CD4-positive, alpha-beta T cell treated with Interleukin-12 subunit alpha and Interleukin-12 subunit beta, for 1 hour (primary cell): ENCODE results near the gene DPH6.

ENCODE experiments used
- DNase-seq: peaks from one replicate; pipeline ENCODE4 v3.0.0-alpha.2; 2020

The DPH6 gene

DNA sequence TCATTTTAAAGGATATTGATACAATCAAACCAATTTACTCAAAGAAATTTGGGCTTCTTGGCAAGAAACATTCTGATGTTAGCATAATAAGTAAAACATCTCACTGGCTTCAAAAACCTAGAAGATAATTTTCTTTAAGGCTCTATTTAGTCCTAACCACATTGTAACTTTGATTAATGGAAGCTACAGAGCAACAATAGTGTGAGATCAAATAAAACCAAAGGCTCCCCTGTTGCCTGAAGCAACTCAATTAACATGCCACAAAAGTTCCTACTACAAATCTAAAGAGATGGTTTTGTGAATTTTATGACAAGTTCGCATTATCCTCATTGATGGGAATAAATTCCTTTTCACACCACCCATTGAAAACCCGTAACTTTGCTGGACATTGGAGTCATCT is 5.9 kb downstream of the DPH6 start:
- DNase-seq = no peak

DNA sequence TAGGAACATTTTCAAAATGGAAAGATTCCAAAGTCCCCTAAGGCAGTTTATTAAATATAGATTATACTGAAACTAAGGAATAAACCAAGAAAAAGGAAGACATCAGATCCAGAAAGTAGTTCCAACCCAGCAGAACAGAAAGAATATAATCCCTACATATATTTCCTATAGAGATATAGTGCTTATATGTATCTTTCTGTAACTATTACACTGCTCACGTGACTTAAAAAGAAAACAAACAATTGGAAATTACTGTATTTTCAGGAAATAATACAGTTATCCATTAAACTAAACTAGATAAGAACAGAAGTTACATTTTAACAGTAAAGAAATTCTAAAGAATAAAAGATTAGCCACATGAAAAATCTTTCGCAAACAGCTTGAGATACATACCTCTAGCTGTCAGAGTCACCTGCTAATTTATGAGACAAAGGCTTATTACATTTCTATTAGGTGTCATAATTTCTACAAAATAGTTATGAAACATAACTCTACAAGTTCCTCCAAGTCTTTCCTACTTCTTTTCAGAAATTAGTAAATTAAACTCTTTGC is 10.5 kb downstream of the DPH6 start:
- DNase-seq = no peak

DNA sequence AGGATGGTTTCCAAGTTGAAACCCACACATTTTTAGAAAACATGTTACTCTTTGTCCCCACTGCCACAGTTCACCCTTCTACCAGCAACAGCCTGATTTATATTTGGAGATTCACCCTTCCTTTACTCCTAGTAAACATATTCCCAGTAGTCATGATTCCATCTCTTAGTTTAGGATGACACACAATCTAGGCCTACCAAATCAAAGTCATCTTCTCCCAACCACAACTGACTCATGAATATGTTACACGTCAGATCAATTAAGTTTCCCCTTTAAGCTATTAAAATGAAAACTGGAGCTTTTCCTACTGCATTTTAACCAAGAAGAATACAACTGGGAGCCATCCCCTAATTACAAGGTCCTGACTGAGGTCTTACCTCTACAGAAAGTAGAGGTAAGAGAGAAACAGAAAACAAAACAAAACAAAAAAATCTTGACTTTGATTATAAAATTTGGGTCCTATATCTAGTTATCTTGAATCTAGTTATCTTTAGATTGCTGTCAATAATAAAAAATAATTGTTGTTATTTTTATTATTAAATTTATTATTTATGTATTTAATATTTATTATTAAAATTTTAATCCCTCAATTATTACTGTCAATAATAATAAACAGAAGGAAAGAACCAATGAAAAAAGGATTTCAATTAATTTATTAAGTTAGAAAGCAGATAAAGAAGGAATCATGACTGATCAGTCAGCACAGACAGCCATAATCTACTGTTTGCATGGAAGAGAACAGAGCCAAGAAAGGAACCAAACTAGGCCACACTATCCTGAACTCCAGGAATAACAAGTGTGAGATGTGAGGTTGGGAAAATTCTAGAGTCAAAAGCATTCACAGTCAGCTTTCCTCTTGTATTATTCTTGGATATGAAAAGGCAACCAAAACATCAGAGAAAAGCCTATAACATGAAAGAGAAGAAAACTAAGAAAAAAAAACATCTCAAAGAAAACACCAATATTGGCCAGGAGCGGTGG is 12.5 kb downstream of the DPH6 start:
- no peak for DNase-seq

DNA sequence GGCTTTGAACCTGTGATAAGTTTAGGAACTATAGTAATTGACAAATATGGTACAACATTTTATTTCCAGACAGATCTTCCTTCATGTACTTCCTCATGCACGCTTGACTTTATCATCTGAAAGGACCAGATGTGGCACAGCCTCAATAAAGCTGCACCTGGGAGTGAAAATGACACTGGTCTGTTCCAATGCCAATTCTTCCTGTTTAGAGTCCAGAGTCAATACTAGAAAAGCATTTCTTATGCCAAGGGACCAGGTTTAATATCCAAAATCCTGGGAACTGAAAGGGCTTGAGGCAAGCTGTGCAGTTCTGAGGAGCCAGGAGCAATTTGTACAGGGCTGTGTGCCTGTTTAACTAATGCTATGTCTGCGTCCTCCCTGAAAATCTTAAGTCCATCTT is 15.3 kb downstream of the DPH6 start:
- DNase-seq = no peak

DNA sequence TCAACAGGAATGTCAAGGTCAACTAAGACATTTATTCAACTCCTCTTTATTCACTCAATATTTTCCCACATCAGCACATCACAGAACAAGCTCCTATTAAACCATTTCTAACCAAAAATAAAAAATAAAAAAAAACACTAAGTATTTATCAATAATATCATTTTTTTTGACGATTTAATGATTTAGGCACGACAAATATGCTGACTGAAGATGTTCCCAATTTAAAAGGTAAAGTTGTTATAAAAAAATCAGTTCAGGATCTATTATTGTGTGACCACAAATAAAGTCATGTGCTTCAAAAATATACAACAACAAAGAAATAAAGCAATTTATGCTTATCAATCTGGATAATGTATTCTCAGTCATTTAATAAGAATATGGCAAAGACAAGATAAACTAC is 16.2 kb downstream of the DPH6 start:
- no peak for DNase-seq

DNA sequence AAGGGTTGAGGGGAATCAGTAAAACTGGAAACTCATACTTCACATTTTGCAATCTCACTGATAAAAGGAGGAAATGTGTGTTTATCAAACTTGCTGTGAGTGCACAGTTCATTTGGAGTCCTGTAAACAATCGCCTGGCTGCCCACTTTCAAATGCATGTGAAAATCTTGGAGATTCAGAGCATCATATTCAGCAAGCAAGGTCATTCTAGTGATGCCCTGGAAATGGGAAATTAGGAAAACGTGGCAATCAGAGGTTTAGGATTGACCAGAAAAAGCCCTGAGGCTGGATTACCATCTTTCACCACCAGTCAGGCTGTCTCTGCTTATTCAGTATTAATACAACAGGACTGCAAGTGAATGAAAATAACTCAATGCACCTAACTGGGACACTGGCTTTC is 23.9 kb downstream of the DPH6 start:
- no peak for DNase-seq

DNA sequence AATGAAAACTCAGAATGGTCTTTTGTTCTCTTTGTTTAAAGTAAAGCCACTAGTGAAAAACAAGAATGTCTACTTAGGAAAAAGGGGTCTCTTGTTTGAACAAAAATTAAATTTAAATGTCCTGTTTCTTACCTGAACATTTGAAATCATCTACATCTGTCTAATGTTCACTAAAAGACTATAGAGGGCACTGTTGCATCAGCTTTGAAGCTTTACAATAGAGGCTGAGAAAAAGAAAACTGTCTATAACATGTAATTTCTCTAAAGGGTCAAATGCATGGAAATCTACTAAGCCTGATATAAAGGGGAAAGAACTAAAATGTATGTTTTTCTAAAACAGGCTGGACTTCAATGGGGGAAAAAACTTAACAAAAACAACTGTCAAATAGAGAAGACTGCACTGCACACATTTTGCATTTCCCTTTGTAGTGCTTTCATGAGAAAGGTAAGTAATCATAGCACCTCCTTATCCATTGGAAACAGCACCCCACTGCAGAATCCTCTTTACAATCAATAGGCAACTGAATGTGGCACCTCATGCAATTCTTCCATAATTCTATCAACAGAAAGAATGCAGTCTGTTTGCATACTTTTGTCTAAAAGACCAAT is 26.3 kb downstream of the DPH6 start:
- DNase-seq = peak; percentile 47

DNA sequence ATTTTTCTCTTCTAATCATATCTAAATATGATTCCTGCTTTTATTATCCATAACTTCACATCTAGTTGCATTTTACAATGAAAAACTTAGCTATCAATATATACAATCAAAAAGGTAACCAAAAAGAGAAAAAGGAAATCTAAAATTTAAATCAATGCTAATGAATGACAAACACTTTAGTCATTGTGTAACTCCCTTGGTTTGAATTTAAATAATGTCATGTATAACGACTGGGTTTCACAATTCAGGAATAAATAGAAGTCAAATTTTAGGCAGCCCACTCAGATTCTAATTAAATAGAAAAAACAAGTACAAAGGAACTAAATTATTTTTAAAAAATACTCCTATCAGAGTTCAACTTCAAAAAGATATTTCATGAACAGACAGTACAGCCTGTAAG is 26.9 kb downstream of the DPH6 start:
- no peak for DNase-seq

DNA sequence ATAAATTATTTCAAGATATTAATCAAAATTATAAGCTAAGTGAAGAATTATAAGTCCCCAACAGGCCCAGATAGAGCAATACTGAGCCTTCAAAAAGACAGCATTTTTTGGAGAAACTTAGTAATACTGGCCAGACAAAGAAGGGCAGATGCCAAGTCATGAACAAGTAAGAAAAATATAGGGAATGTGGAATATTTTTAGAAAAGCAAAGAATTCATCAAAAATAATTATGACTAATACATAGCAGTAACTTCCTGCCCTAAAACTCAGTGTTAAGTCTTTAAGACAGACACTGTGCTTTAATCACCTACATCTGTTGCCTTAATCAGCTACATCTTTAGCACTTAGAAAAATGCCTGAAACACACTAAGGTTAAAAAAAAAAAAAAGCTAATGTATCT is 31.2 kb downstream of the DPH6 start:
- no peak for DNase-seq

DNA sequence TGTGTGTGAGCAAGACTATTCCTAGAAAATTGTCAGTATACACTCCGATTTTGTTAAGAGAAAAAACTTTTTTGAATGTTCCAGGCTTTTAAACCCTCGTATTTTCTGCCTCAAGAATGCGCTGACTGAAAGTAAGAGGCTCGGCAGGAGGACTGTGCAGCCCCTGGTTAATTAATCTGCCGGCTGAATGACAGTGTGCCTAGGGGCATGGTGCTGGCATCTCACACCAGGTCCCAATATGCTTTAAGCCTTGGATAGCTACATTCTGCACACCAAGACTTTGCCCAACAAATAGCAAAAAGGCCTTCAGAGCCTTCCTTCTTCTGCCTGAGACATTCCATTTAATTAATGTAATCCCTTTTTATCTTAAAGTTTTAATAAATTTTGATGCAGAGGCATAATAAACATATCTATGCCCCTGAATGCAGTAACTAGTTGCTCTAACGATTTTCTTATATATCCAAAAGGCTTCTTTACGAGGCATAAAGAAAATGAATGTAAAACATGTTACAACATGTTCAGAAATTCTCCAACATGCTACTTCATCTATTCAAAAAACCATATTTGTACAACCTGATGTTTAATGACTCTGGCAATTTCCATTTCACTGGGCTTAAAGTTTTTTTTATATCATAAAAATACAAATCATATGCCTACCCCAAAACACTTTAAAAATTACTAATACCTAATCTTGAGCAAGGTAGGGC is 37.9 kb downstream of the DPH6 start:
- DNase-seq = no peak

DNA sequence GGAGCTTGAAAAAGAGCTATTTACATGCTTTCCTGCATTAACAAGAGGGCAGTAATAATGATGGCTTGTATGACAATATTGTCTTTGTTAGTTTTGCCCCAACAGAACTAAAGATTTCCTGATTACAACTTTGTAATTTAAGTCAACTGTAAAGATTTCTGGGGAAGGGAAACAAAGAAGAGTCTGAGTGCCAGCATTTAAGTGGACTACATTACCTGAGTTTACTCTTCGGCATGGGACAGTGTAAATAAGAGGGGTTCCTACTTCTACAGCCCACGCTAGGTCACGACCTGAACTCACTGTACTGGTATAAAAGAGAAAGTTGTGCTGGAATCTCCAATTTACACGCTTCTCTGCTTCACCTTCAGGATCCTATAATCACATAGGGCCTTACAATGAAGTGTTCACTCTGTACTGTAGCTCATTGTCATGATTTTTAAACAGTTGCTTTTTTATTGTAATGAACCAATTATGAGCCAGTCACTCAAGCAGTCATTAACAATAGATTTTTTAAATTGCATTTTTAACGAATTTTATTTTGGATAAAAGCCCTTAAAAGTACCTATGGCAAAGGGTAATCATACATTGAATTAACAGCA is 39.6 kb downstream of the DPH6 start:
- no peak for DNase-seq

DNA sequence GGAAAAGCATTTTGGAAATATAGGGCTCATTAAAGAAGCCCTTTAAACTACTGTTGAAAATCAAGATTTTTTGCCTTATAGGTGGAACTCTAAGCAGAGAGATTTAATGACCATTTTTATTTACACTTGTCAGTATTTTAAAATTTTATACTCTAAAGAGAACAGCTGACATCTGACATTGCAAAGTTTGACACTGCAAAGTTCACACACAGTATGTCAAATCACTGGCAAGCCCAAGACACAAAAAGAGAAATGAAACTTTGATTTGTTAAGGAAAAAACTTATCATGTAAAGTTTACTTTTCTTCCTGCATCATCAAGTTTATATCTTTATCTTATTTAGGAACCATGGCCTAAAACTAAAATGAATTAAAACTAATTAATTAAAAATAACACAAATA is 40.2 kb downstream of the DPH6 start:
- DNase-seq = no peak

DNA sequence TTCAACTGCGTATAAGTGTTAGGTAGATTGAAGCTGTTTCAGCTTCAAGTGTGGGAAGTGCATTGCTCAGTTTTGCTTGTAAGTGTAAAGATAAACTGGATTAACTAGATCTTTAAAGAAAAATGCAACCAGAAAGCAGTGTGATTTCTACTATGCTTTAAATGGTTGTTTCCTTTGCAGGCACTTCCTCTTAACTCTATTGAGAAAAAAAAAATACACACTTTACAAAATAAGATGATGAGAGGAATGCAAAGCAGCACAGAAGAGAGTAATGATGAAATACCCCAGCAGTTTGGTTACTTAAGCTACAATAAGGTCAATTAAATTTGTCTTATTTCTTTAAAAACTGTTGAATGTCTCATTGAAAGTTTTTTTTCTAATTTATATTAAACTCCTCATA is 40.8 kb downstream of the DPH6 start:
- DNase-seq = no peak

DNA sequence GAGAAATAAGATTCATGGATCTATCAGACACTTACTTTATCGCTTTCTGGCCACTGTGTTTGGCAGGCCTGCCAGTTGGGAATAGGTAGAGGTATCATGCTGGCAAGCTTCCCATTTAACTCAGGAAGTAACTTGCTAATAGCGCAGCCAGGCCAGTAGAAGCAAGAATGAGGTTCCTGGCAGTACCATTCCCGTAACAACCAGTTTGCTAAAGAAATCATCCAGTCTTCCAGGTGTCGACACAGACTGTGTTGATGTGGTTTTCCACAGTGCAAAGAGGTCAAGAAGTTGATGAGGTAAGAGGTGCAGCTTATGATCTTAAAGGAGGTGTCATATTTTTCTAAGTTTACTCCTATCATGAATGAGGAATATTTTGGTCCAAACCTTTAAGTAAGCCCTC is 46.2 kb downstream of the DPH6 start:
- DNase-seq = no peak

DNA sequence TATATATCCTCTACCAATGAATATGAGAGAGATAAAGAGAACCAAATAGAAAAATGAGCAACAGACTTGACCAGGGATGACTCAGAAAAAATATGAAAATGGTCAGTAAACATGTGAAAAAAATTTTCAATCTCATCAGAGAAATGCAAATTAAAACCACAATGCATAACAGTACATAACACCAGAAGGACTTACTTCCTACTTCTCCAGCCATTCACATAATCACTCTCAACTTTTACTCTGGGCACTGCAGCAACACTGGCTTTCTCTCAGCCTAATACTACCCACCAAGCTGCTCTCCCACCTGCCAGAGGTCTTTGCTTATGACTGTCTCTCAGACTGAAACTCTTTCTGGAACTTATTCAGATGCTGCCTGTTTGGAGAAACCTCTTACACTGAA is 49.4 kb downstream of the DPH6 start:
- DNase-seq = no peak

DNA sequence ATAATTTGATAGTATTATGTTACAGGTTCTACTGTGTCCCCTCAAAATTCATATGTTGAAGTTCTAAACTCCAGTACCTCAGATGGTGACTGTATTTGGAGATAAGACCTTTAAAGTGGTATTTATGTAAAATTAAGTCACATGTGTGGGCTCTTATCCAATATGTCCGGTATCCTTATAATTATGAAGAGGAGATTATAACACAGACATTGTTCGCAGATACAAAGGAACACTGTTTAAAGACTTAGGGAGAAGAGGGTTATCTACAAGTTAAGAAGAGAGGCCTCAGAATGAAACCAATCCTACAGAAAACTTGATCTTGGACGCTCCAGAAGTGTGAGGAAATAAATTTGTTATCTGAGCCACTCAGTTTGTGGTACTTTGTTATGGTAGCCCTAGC is 50.9 kb downstream of the DPH6 start:
- DNase-seq = no peak

DNA sequence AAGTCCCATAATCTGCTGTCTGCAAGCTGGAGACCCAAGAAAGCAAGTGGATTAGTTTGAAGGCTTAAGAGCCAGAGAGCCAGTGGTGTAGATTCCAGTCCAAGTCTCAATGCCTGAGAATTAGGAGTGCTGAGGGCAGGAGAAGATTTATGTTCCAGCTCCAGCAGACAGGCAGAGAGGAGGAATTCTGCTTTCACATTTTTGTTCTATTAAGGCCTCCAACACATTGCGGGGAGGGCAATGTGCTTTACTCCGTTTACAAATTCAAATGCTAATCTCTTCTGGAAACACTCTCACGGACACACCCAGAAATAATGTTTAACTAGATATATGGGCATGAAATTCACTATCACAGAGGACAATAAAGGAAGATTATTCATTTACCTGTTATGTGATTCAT is 54.0 kb downstream of the DPH6 start:
- DNase-seq = no peak

DNA sequence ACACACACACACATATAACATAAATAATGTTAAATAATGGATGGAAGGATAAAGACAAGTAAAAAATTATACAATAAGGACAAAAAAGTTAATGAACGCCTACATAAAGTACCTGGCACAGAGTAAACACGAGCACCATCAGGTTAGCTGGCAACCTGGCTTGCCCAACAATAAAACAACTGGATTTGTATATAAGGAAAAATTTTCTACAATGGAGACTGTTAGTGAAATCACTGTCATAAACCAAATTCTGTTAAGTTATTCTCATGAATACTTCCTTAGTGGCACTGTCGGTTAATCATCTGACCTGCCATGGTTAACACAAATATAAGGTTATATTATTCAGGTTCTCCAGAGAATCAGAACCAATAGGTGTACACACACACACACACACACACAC is 54.8 kb downstream of the DPH6 start:
- no peak for DNase-seq

DNA sequence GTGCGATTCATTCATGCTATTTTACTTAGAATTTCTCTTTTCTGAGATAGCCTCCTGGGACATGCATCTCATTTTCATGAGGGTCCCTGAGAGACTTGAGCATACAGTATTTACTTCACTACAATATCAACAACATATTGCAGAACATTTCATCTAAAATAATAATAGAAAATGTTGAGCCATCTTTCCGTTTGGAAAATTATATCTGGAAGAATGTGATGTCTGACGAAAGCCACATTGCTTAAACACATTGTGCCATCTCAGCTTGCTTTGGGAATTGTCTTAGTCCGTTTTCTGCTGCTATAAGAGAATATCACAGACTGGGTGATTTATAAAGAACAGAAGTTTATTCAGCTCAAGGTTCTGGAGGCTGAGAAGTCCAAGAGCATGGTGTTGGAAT is 55.5 kb downstream of the DPH6 start:
- DNase-seq = no peak

DNA sequence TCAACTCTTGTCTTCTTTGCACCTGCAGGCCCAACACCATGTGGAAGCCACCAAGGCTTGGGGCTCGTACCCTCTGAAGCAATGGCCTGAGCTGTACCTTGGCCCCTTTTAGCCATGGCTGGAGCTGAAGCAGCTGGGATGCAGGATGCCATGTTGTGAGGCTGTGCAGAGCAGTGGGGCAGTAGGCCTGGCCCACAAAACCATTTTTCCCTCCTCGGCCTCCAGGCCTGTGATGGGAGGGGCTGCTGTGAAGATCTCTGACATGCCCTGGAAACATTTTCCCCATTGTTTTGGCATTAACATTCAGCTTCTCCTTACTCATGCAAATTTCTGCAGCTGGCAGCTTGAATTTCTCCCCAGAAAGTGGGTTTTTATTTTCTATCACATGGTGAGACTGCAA is 58.5 kb downstream of the DPH6 start:
- no peak for DNase-seq

DNA sequence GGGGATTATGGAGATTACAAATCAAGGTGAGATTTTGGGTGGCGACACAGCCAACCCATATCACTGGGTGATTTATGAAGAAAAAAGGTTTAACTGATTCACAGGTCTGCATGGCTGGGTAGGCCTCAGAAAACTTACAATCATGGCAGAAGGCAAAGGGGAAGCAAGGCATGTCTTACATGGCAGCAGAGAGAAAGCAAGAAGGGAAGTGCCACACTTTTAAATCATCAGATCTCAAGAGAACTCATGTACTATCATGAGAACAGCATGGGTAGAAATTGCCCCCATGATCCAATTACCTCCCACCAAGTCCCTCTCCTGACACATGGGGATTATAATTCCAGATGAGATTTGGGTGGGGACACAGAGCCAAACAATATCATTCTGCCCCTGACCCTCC is 59.7 kb downstream of the DPH6 start:
- DNase-seq = no peak

DNA sequence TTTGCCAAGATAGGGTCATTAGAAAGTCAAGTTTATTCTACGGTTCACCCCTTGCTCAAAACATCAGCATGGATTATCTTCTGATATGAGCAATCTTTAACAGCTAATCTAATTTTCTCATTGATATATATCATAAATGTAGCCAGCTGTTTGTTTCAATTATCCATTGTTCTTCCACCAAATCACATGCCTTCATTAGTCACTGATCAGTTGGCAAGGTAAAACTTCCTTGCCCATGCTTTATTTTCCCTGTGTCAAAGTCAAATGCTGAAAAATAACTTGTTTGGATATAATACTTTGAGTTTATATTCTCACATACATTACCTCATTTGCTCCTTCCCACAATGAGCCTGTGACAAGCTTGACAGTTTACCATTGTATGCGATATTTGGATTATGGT is 60.6 kb downstream of the DPH6 start:
- DNase-seq = no peak

DNA sequence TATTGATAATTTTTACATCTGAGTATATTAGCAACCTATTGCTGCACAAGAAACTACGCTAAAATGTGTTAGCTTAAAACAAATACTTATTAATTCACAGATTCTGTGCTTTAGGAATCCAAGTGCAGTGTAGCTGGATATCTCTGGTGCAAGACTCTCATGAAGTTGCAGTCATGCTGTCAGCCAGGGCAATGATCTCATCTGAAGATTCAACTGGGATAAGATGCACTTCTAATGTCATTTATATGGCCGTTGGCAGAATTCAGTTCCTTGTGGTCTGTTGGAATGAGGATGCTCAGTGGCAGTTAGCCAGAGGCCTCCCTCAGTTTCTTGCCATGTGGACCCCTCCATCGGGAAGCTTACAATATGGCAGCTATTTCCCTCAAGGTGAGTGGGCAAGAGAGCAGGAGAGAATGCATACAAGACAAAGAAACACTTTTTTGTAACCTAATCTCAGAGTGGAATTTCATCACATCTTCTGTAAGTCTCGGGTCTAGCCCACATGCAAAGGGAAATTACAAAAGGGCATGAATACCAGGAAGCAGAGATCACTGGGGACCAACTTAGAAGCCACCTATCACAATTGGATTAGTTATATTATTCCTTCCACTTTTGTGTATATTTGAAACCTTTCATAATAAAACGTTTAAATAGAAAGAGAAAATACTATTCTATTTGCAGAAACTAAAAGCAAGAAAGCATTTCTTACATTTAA is 61.6 kb downstream of the DPH6 start:
- DNase-seq = no peak
